PC-9 (cell line): Measurements from ENCODE around the gene PIN1. TPM values are rescaled to one million over a fixed set of nuclear protein-coding genes. Genes with fewer than 3 reads are reported as not detected.

Source experiments
- Bru-seq: library from RNA; stranded (reverse); fragments of 400-500 nt; gene quantifications from one replicate; lab custom pipeline; 2021; lab: Mats Ljungman, UMichigan
- BruChase-seq, 2 experiments: library from RNA; stranded (reverse); fragments of 400-500 nt; gene quantifications; one replicate each; lab custom pipeline; 2021; lab: Mats Ljungman, UMichigan
- BruUV-seq: library from RNA; stranded (reverse); fragments of 400-500 nt; replicated peaks from 2 replicates; lab custom pipeline; 2021; lab: Mats Ljungman, UMichigan
- CTCF ChIA-PET: fragments of 300-600 bp; sonication (Branson Sonifier 250); formaldehyde crosslinking; loops from one replicate; lab custom pipeline; 2022; ENCODE audit warnings: antibody characterized with exemption; lab: Charles Lee
- POLR2A ChIA-PET: fragments of 300-600 bp; sonication (Branson Sonifier 250); formaldehyde crosslinking; loops from one replicate; lab custom pipeline; 2022; ENCODE audit warnings: antibody characterized with exemption; ENCODE audit not compliant: unreplicated experiment; lab: Charles Lee
- DNase-seq, 2 experiments: peaks; one replicate each; pipeline versions ENCODE4 v3.0.0 to v3.0.0-alpha.2; 2015 to 2022; ENCODE audit warnings: mixed read lengths in 1 of 2
- H2AFZ ChIP-seq: fragments of 200-600 bp; sonication (generic); 2 replicates; pipeline ENCODE4 v1.8.1; 2017; ENCODE audit warnings: antibody characterized with exemption
- H3F3A ChIP-seq: fragments of 200-600 bp; sonication (generic); 2 replicates; pipeline ENCODE4 v1.8.1; 2017; ENCODE audit warnings: antibody characterized with exemption, mild to moderate bottlenecking, low read depth; ENCODE audit not compliant: insufficient read depth
- H3K27ac ChIP-seq: fragments of 200-600 bp; sonication (generic); 2 replicates; pipeline ENCODE4 v1.6.1; 2016; ENCODE audit warnings: mixed run types
- H3K27me3 ChIP-seq: fragments of 200-600 bp; sonication (generic); 2 replicates; pipeline ENCODE4 v1.6.1; 2016; ENCODE audit warnings: low read depth, mixed run types; ENCODE audit not compliant: insufficient read depth
- H3K36me3 ChIP-seq: fragments of 200-600 bp; sonication (generic); 2 replicates; pipeline ENCODE4 v1.6.1; 2016; ENCODE audit warnings: low read depth, mixed run types
- H3K4me1 ChIP-seq: fragments of 200-600 bp; sonication (generic); replicated peaks from 2 replicates; pipeline ENCODE4 v1.6.1; 2016; ENCODE audit warnings: mixed run types; ENCODE audit not compliant: insufficient read depth
- H3K4me2 ChIP-seq: fragments of 200-600 bp; sonication (generic); 2 replicates; pipeline ENCODE4 v1.6.1; 2017; ENCODE audit warnings: mixed run types
- H3K4me3 ChIP-seq: fragments of 200-600 bp; sonication (generic); 2 replicates; pipeline ENCODE4 v1.6.1; 2016; ENCODE audit warnings: mixed run types
- H3K79me2 ChIP-seq: fragments of 200-600 bp; sonication (generic); 2 replicates; pipeline ENCODE4 v1.6.1; 2017; ENCODE audit warnings: low read depth, mixed run types
- H3K9me2 ChIP-seq: fragments of 200-600 bp; sonication (generic); 2 replicates; pipeline ENCODE4 v1.8.1; 2017; ENCODE audit warnings: mild to moderate bottlenecking; ENCODE audit not compliant: insufficient read depth
- H3K9me3 ChIP-seq: fragments of 200-600 bp; sonication (generic); 2 replicates; pipeline ENCODE4 v1.8.1; 2016; ENCODE audit warnings: low read depth; ENCODE audit not compliant: insufficient read depth
- H4K20me1 ChIP-seq: fragments of 200-600 bp; sonication (generic); 2 replicates; pipeline ENCODE4 v1.8.1; 2017; ENCODE audit not compliant: insufficient read depth
- EZH2 ChIP-seq: fragments of 200-600 bp; sonication (generic); IDR thresholded peaks from 2 replicates; pipeline ENCODE4 v1.8.0; 2017; ENCODE audit warnings: antibody characterized with exemption, low read depth
- intact Hi-C: fragments of 100-400 bp; cut with micrococcal nuclease; formaldehyde crosslinking; loops from one replicate; pipeline ENCODE4 v1.10.0; 2022; ENCODE audit not compliant: unreplicated experiment
- long read RNA-seq: library from polyadenylated mRNA; stranded (forward); transcript quantifications from one replicate; pipeline ENCODE4 v2.0.0, GENCODE V29; 2022
- total RNA-seq: library from RNA; stranded (reverse); gene quantifications from 2 replicates; pipeline ENCODE4 v1.2.3, GENCODE V29; 2021
- TF ChIP-seq, protein P1 (sequence below): fragments of 200-600 bp; sonication (generic); conservative IDR thresholded peaks from 2 replicates; pipeline ENCODE4 v1.6.1; 2017; ENCODE audit warnings: mixed run types, antibody characterized with exemption, mild to moderate bottlenecking, moderate library complexity

The PIN1 gene
- total RNA-seq: 72.2 and 74.1 TPM in 2 replicates
- percentile 58 among the genes with signal in this experiment for Bru-seq, nascent RNA
- percentile 61 among the genes with signal in this experiment for BruChase-seq, experiment 1, labeled RNA remaining after a 2-hour chase
- BruChase-seq, experiment 2, labeled RNA remaining after a 6-hour chase: percentile 70 among the genes with signal in this experiment
- long read RNA-seq, full-length matches to known transcripts: 133 of 146 reads
- long read RNA-seq, partial matches to known transcripts: 3 of 146 reads
- long read RNA-seq, other reads (novel, unspliced or antisense): 10 of 146 reads

DNA sequence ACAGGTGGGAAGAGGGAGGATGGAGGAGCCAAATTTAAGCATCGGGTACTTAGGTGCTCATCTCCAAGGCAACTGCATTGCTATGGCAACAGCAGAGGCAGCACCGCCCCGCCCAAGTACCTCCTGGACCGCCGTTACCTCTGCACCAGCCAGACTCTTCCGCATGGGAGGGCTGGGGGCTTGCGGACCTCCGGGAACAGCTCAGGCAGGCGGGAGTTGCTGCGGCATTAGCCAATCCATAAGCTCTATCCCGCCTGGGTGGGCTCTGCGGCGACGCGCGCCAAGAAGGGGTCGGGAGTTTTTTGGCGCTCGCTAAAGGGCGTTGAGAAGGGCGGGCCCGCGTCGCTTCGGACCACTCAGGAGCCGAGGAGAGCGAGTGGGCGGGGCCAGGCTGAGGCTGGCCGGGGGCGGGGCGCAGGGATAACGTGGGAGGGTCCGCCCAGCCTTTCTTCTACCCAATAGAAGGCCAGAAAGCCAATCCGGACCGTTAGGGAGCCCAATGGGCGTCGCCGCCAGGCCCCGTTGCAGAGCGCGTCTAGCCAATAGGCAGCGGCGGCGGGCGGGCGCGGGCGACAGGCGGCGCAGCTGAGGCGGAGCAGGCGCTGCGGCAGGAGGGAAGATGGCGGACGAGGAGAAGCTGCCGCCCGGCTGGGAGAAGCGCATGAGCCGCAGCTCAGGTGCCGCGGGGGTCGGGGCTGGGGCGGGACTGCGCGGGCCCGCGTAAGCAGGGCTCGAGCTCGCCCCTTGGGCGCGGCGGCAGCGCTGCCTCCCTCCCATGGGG lies at the start of gene PIN1:
Gene PIN1 (plus strand): TSS at position 593 of the 781 bp plus-strand sequence. CDS start 27 bp downstream, at position 620.
- BruUV-seq: no TSS peak
- TF ChIP-seq, protein P1, sequence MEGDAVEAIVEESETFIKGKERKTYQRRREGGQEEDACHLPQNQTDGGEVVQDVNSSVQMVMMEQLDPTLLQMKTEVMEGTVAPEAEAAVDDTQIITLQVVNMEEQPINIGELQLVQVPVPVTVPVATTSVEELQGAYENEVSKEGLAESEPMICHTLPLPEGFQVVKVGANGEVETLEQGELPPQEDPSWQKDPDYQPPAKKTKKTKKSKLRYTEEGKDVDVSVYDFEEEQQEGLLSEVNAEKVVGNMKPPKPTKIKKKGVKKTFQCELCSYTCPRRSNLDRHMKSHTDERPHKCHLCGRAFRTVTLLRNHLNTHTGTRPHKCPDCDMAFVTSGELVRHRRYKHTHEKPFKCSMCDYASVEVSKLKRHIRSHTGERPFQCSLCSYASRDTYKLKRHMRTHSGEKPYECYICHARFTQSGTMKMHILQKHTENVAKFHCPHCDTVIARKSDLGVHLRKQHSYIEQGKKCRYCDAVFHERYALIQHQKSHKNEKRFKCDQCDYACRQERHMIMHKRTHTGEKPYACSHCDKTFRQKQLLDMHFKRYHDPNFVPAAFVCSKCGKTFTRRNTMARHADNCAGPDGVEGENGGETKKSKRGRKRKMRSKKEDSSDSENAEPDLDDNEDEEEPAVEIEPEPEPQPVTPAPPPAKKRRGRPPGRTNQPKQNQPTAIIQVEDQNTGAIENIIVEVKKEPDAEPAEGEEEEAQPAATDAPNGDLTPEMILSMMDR: peak; percentile 59; the same call in 1 of the 2 replicates
- no peak for TF ChIP-seq EZH2
- Histone ChIP-seq H3K27me3 (no peaks in the 10 kb centered on the region), H3K79me2 (peaks cover 19% of the 10 kb centered on the region), H2AFZ (peak within 1 kb of the TSS; percentile 80), H3F3A (peaks cover 13% of the 10 kb centered on the region), H3K9me2 (no peaks in the 10 kb centered on the region), H3K4me3 (peak within 1 kb of the TSS; percentile 96), H3K4me1 (peaks cover 10% of the 10 kb centered on the region), H3K27ac (no peak within 1 kb of the TSS), H3K9me3 (no peaks in the 10 kb centered on the region), H3K4me2 (peak within 1 kb of the TSS; percentile 96), H3K36me3 (no peaks in the 10 kb centered on the region; the same call in 1 of the 2 replicates), H4K20me1 (0 out of 2 replicates have a peak, but pooled peaks cover 12% of the 10 kb centered on the region)
- POLR2A ChIA-PET: interaction anchor here (0.6 to 0.7 kb wide), 3 partner anchors 16 to 82 kb away, joined by 4 to 14 read pairs (median 6); partner anchors contain the start of gene FBXL12
- intact Hi-C loops: no loop called here
- CTCF ChIA-PET: interaction anchor here (0.5 to 0.7 kb wide), 2 partner anchors 265 to 788 kb away, joined by 3 to 4 read pairs; no protein-coding TSS in a partner anchor
- DNase-seq: peak; percentile 96 to 98

DNA sequence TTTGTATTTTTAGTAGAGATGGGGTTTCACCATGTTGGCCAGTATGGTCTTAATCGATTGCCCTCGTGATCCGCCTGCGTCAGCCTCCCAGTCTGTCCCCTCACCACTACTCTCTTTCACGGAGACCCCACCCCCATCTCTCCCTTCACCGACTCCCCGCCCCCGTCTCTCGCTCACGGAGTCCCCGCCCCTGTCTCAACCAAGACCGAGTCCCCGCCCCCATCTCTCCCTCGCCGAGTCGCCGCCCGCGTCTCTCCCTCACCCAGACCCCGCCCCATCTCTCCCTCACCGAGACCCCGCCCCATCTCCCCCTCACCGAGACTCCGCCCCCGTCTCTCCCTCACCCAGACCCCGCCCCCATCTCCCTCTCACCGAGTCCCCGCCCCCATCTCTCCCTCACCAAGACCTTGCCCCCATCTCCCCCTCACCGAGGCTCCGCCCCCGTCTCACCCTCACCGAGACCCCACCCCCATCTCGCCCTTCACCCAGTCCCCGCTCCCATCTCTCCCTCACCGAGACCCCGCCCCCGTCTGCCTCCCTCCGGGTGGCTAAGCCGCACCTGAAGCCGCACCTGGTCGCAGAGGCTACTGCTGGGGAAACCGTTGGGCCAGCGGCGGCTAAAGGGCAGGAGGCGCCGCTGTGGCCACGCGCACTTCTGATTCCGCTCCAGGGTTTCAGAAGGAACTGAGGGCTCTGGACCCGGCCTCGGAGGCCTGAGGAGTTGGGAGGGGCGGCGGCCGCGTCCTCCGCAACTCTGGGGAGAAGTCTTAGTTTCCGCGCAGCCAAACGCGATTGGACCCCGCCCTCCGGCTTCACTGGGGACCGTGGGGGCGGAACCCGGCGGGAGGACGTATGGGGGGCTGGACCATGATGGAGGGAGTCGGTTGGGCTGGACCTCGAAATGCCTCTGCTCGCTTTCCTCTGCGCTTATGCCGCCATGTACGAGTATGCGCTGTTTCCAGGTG lies 49.5 kb upstream of the PIN1 start:
- TF ChIP-seq, protein P1: no peak
- TF ChIP-seq EZH2: no peak
- H3F3A ChIP-seq: peaks cover 17% of the 10 kb centered on the region; the same call in 1 of the 2 replicates
- H3K4me2 ChIP-seq: peak overlapping the region; percentile 87
- peak overlapping the region; percentile 78 for H2AFZ ChIP-seq
- H3K36me3 ChIP-seq: no peaks in the 10 kb centered on the region
- no peaks in the 10 kb centered on the region for H4K20me1 ChIP-seq
- intact Hi-C loops: loop anchor here (2.0 kb wide), 3 partner anchors 17 to 111 kb away; partner anchors contain the start of genes FBXL12, ZNF562 and ZNF846
- H3K27me3 ChIP-seq: no peaks in the 10 kb centered on the region
- BruUV-seq: TSS peak; percentile 96
- H3K79me2 ChIP-seq: no peaks in the 10 kb centered on the region
- H3K4me1 ChIP-seq: peaks cover 18% of the 10 kb centered on the region
- DNase-seq: peak; percentile 92 to 96
- peak overlapping the region; percentile 83 for H3K27ac ChIP-seq
- ChIA-PET POLR2A (no interaction called here), CTCF (no interaction called here)
- no peaks in the 10 kb centered on the region for H3K9me3 ChIP-seq
- peak overlapping the region; percentile 62 for H3K4me3 ChIP-seq
- H3K9me2 ChIP-seq: no peaks in the 10 kb centered on the region
